GM12892 (cell line): Measurements from ENCODE around the gene PPP2R5C.

Experiments
- DNase-seq: peaks from one replicate; pipeline ENCODE4 v3.0.0; 2011; ENCODE audit not compliant: insufficient read length
- FAIRE-seq: peaks from 2 replicates; lab custom pipeline; 2011; peaks lifted over from hg19 to GRCh38; lab: Jason Lieb, UNC
- POLR2A ChIP-seq: IDR thresholded peaks from 2 replicates; pipeline ENCODE4 v1.6.1; 2011; ENCODE audit warnings: low read depth, low read length, control low read depth
- POLR2AphosphoS5 ChIP-seq: IDR thresholded peaks from 2 replicates; pipeline ENCODE4 v1.6.1; 2011; ENCODE audit warnings: low read depth, low read length, control low read depth
- TAF1 ChIP-seq: IDR thresholded peaks from 2 replicates; pipeline ENCODE4 v1.6.1; 2011; ENCODE audit warnings: low read depth, mild to moderate bottlenecking, control low read depth, low read length, borderline replicate concordance

Gene PPP2R5C

DNA sequence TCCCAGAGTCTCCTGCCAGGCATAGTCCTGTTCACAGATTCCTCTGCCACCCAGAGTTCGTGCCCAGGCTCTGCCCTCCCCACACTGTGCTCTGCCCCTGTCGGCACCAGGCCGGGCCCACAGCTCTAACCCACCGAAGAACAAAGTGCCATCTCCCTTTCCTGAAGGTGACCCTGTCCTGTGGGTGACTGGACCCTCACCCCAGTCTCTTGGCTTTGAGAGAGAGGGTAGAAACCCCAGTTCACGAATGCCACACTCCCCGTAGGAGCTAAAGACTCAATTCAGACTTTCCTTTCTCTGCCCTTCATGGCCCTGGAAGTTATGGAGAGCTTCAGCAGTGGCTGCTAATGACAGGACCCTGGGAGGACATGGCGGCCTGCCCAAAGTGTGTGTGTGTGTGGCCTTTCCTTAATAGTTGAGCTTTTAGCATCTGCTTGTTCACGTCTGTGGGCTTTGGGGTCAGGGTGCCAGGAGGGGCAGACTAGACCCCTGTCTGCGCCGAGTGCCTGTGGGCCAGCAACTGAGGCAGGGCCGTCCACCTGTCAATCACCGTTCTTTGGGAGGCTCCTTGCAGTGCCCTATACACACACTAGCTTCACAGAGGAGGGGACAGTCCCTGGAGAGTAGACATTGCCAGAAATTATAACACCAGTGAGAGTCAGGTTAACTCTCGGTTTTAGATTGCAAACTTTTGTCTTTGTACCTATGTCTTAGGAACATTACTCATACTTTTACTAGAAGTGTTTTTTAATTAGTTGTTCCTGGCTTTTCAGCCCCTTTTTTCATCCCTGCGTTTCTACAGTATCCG, 118.2 kb downstream of the PPP2R5C start:
- FAIRE-seq (no peak), DNase-seq (no peak)
- TF ChIP-seq POLR2A (no peak), POLR2AphosphoS5 (no peak)

DNA sequence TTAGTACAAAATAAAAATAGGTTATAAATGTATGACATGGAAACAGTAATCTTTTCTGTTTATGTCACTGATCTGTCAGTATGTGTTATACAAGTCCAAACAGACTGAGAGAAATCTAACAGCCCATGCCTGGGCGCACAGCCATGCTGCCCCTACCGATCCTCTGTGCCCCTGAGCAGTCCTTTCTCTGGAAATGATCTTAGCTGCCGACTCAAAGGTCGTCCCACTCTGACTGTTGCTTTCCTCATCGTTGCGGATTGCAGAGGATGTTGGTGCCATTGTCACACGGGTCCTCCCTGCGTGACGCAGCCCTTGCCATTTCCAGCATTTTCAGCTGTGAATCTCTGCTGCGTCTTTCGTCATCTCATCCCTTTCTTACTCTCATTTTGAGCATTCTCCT, 119.9 kb downstream of the PPP2R5C start:
- DNase-seq, result no peak
- TF ChIP-seq POLR2A, result no peak
- TF ChIP-seq TAF1, result no peak
- TF ChIP-seq POLR2AphosphoS5, result no peak
- FAIRE-seq, result no peak

DNA sequence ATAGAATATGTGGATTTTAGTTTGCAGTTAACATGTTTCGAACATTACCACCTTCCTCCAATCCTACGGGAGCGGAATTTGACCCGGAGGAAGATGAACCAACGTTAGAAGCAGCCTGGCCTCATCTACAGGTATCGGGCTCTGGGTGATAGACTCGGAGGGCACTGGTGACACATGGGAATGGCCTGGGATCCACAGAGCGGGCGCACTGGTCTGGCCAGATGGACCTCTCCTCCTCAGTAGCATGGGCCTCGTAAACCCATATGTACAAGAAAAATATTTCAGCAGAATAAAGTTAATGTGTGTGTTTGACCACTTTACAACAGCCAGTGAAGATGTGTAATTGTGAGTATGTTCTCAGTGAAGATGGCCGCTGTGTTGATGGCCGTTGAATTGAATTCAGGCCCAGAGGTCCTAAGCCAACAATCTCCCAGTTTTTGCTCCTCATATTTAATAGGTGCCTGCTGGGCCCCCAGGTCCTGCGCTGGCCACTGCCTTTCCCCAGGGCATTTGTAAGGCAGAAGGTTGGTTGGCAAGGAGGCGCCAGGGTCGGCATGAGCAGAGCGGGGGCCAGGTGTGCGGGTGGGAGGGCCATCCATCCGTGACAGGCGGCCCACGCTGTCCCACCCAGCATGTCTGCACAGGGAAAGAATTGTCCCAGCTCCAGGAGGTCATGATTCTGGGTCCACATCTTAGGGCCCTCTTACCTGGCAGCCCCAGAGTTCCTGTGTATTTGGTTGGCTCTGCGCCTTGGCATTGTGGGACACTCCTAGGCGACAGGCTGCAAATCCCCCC, 120.8 kb downstream of the PPP2R5C start:
- no peak for FAIRE-seq
- no peak for DNase-seq
- no peak for TF ChIP-seq TAF1
- TF ChIP-seq POLR2AphosphoS5, result no peak
- no peak for TF ChIP-seq POLR2A

DNA sequence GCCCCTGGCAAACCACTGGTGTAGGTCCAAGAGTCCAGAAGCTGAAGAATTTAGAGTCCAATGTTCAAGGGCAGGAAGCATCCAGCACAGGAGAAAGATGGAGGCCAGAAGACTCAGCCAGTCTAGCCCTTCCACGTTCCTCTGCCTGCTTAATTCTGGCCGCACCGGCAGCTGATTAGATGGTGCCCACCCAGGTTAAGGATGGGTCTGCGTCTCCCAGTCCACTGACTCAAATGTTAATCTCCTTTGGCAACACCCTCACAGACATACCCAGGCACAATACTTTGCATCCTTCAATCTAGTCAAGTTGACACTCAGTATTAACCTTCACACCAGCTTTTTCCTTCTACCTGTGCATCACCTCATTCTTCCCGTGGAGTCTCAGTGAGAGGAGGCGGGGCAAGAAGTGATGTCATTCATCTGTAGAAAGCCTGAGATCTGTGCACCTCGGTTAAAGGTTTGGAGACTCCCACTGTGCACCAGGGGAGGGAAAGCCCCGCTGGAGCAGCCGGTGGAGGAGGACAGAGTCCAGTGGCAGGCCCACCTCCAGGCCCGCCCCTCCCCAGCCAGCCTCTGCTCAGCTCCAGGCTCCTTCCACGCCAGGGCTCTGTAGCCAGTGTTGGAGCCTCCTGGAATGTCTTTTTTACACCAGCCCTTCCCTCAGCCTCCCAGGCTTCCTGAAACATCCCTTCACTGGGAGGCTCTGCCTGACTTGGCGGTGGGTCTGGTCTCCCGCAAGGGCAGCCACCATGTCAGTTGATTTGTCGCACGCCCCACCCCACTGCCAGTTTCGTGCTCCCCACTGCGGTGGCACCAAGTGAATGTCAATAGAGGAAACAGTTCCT, 122.8 kb downstream of the PPP2R5C start:
- FAIRE-seq, result no peak
- DNase-seq, result no peak
- TF ChIP-seq TAF1, result no peak
- no peak for TF ChIP-seq POLR2A
- no peak for TF ChIP-seq POLR2AphosphoS5

- DNase-seq (no peak), FAIRE-seq (peak; percentile 21)
- TF ChIP-seq TAF1 (no peak), POLR2AphosphoS5 (no peak), POLR2A (no peak)
These were observed 123.5 kb downstream of the PPP2R5C start for GRCh38 chr14:101884934-101885576.

DNA sequence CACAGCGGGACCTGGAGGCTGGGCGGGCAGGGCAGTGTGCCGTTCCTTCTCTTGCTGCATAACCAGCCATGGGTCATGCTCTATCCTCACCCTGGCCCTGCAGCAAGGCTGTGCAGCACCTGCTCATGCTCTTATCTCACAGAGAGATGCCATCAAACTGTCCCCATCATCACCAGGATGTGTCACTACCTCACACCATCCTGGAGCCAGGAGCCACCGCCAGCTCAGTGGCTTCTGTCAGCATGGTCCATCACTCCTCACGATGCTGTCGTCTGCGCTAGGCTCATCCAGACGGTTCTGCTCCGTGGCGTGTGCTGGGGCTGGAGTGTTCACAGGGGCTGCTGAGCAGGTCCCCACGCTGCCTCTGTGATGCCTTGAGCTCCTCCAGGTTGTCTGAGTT, 125.7 kb downstream of the PPP2R5C start:
- no peak for DNase-seq
- TF ChIP-seq TAF1 (no peak), POLR2AphosphoS5 (no peak), POLR2A (no peak)
- no peak for FAIRE-seq

GRCh38 chr14:101888182-101888581, 126.7 kb downstream of the PPP2R5C start:
- FAIRE-seq, result no peak
- TF ChIP-seq TAF1 (no peak), POLR2A (no peak), POLR2AphosphoS5 (no peak)

GRCh38 chr14:101889366-101889765, 127.9 kb downstream of the PPP2R5C start:
- DNase-seq (no peak), FAIRE-seq (no peak)
- TF ChIP-seq TAF1, result no peak
- no peak for TF ChIP-seq POLR2A
- TF ChIP-seq POLR2AphosphoS5, result no peak

More at GRCh38 chr14:101888182-101888581, 126.7 kb downstream of the PPP2R5C start:
- no peak for DNase-seq

- TF ChIP-seq TAF1 (no peak), POLR2AphosphoS5 (no peak), POLR2A (no peak)
- FAIRE-seq (no peak), DNase-seq (no peak)
These were observed 128.4 kb downstream of the PPP2R5C start for GRCh38 chr14:101889898-101890297.

DNA sequence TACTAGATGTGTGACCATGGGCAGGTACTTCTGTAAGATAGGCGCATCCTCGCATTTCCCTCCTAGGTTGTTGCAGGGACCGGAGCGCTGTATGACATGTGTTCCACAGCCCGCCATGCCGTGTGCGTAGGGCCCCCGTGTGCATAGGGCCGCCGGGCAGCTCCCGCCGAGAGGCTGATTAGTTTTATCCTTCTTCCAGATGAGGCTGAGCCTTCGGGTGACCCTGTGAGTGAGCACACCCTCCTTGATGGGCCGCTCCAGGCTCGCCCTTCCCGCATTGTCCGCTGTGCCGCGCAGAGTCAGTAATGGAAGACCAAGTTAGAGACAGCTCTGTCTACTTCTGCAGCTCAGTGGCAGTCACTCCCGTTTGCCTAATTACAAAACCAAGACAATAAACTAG, 130.0 kb downstream of the PPP2R5C start:
- TF ChIP-seq TAF1, result no peak
- FAIRE-seq (no peak), DNase-seq (no peak)

GRCh38 chr14:101893759-101894158, 132.2 kb downstream of the PPP2R5C start:
- DNase-seq (no peak), FAIRE-seq (no peak)
- TF ChIP-seq POLR2A, result no peak
- TF ChIP-seq POLR2AphosphoS5, result no peak
- no peak for TF ChIP-seq TAF1
